Neural crest cell (in vitro differentiated cells): ENCODE data around the gene GAS1. TPM values are rescaled to one million over a fixed set of nuclear protein-coding genes. Genes with fewer than 3 reads are reported as not detected.

Source experiments
- DNase-seq: peaks from one replicate; pipeline ENCODE4 v3.0.0; 2021; ENCODE audit warnings: low read depth, mixed read lengths, low spot score
- H3K27ac Mint-ChIP-seq: one replicate; pipeline ENCODE4 v1.8.0; 2021; ENCODE audit warnings: mild to moderate bottlenecking, mixed read lengths; ENCODE audit not compliant: unreplicated experiment
- H3K27me3 Mint-ChIP-seq: 2 replicates; pipeline ENCODE4 v1.8.0; 2021; ENCODE audit warnings: low read depth, mild to moderate bottlenecking, mixed read lengths
- H3K36me3 Mint-ChIP-seq: 2 replicates; pipeline ENCODE4 v1.8.0; 2021; ENCODE audit warnings: low read depth, mild to moderate bottlenecking, mixed read lengths
- H3K4me1 Mint-ChIP-seq: 2 replicates; pipeline ENCODE4 v1.8.0; 2021; ENCODE audit warnings: mixed read lengths
- H3K4me3 Mint-ChIP-seq: one replicate; pipeline ENCODE4 v1.8.0; 2021; ENCODE audit warnings: mild to moderate bottlenecking, mixed read lengths
- H3K9me3 Mint-ChIP-seq: 2 replicates; pipeline ENCODE4 v1.8.0; 2021; ENCODE audit warnings: mixed read lengths
- CTCF ChIP-seq: fragments of 200-600 bp; sonication (generic); conservative IDR thresholded peaks from 2 replicates; pipeline ENCODE4 v1.5.0; 2021; ENCODE audit warnings: antibody characterized with exemption, mild to moderate bottlenecking
- total RNA-seq: library from RNA; stranded (reverse); gene quantifications from 2 replicates; pipeline ENCODE4 v1.2.1, GENCODE V29; 2021

The GAS1 gene
- total RNA-seq, 1 donor from 2014 or later = 24.6 TPM

DNA sequence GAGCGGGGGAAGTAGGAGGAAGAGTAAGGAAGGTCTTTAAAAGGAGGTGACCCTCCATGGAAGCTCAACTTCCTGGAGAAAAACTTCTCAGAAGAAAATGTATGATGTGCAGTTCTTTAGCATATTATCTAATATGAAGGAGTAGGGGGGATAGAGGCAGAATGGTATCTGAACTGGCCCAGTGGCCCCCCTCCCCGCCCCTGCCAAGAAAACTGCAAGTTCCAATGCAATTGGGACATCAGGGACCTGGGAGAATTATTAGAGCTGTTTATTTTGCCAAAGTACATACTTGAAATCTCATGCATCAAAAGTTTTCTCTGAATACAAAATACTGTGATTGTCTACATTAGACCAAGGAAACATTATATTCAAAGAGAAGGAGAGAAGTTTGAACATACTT, 40.6 kb upstream of the GAS1 start:
- no peak overlapping the region for H3K4me3 Mint-ChIP-seq
- H3K4me1 Mint-ChIP-seq = peaks cover 22% of the 10 kb centered on the region
- H3K27me3 Mint-ChIP-seq = no peaks in the 10 kb centered on the region
- no peaks in the 10 kb centered on the region for H3K36me3 Mint-ChIP-seq
- DNase-seq = no peak
- TF ChIP-seq CTCF = no peak
- H3K9me3 Mint-ChIP-seq = no peaks in the 10 kb centered on the region
- no peak overlapping the region for H3K27ac Mint-ChIP-seq

DNA sequence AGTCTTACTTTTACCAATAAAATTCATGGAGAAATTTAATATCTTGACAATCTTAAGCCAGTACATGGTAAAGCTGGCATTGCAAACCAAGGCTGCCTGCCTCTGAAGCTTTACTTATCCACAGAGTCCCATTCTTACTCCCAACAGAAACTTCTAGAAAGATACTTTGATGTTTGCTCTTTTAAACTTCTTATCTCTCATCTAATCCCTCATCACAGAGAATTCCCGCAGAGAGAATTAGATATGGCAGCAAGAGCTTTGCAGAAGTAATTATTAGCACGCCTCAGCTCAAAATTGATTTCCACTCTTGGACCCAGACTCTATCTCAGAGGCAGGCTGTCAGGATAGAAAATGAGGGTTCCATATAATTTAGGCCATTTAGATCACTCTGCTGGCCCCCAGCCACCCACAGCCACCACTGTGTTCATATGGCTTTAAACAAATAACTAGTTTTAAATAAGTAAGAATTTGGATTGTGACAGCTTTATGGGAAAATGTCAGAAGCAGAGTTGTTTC, 37.9 kb upstream of the GAS1 start:
- H3K9me3 Mint-ChIP-seq = peaks cover 3% of the 10 kb centered on the region
- no peak overlapping the region for H3K27ac Mint-ChIP-seq
- no peaks in the 10 kb centered on the region for H3K27me3 Mint-ChIP-seq

GRCh38 chr9:86983620-86984259, 36.4 kb upstream of the GAS1 start:
- no peak overlapping the region for H3K27ac Mint-ChIP-seq
- peaks cover 3% of the 10 kb centered on the region for H3K9me3 Mint-ChIP-seq

More for the DNA sequence above, 37.9 kb upstream of the GAS1 start:
- TF ChIP-seq CTCF = no peak
- Mint-ChIP-seq H3K36me3 (no peaks in the 10 kb centered on the region), H3K4me1 (peaks cover 22% of the 10 kb centered on the region), H3K4me3 (no peak overlapping the region)
- no peak for DNase-seq

DNA sequence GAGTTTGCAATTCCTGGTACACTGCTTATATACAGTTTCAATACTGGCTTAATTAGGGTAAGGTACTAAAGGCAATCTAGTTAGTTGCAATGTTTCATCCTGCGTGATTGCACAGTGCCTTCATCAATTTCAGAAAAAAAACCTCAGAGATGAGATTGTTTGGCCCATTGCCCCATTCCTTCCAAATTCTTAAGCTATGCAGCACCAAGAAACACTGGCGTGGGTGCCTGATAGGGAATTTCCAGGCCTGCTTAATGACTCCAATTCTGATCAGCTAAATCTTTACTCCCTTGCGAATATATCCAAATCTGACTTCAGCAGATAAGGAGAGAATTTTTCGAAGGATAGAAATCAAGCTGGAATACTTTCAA, 35.9 kb upstream of the GAS1 start:
- no peak for TF ChIP-seq CTCF
- no peaks in the 10 kb centered on the region for H3K36me3 Mint-ChIP-seq
- H3K27me3 Mint-ChIP-seq = no peaks in the 10 kb centered on the region

More at GRCh38 chr9:86983620-86984259, 36.4 kb upstream of the GAS1 start:
- peaks cover 17% of the 10 kb centered on the region for H3K4me1 Mint-ChIP-seq
- no peaks in the 10 kb centered on the region for H3K27me3 Mint-ChIP-seq
- no peaks in the 10 kb centered on the region for H3K36me3 Mint-ChIP-seq
- H3K4me3 Mint-ChIP-seq = no peak overlapping the region
- TF ChIP-seq CTCF = no peak
- no peak for DNase-seq

DNA sequence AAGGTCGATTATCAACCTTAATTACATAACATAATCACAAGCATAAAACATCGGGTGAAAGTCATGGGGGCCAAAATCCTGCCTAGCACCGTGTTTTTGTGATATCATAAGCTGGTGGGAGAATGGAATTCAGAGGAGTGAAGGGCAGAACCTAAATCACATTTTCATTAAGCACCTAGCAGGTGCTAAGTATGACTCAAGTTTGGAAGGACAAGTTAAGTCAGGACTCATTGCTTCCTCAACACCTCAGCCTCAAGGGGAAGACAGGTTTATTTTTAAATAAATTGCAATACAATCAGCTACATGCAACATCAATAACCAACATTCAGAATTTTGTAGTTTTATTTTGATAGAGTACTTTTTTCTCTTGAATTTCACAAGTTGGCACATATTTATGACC, 33.5 kb upstream of the GAS1 start:
- H3K27me3 Mint-ChIP-seq = no peaks in the 10 kb centered on the region
- H3K4me3 Mint-ChIP-seq = no peak overlapping the region

More for the DNA sequence above, 35.9 kb upstream of the GAS1 start:
- Mint-ChIP-seq H3K4me1 (peaks cover 17% of the 10 kb centered on the region), H3K4me3 (no peak overlapping the region), H3K27ac (no peak overlapping the region), H3K9me3 (peaks cover 3% of the 10 kb centered on the region)
- no peak for DNase-seq

More for the DNA sequence above, 33.5 kb upstream of the GAS1 start:
- no peak for TF ChIP-seq CTCF
- H3K36me3 Mint-ChIP-seq = no peaks in the 10 kb centered on the region
- H3K27ac Mint-ChIP-seq = no peak overlapping the region
- H3K9me3 Mint-ChIP-seq = peaks cover 3% of the 10 kb centered on the region
- peaks cover 17% of the 10 kb centered on the region for H3K4me1 Mint-ChIP-seq
- no peak for DNase-seq
